AG08396 (cell line): ENCODE results near the gene TMEM259.
A peak's percentile ranks its signal among the peaks of the same experiment; 100 is the strongest.

Experiments used
- DNase-seq: peaks from one replicate; pipeline ENCODE4 v3.0.0; 2012; ENCODE audit warnings: low spot score, mixed read lengths

TMEM259 gene

GRCh38 chr19:1020868-1021425, at the start of gene TMEM259:
Gene TMEM259, minus strand, starts transcription at chr19:1021123. Its CDS starts 127 bp downstream, at chr19:1020996.
- peak; percentile 99 for DNase-seq

GRCh38 chr19:1070576-1070930, 49.6 kb upstream of the TMEM259 start:
- no peak for DNase-seq

- DNase-seq, result no peak
Observed at GRCh38 chr19:1069009-1069779, 48.3 kb upstream of the TMEM259 start.

GRCh38 chr19:1068009-1069001, 47.4 kb upstream of the TMEM259 start:
- DNase-seq, result no peak

GRCh38 chr19:1067341-1067957, 46.5 kb upstream of the TMEM259 start:
- no peak for DNase-seq

- DNase-seq, result no peak
Observed at GRCh38 chr19:1066748-1067340, 45.9 kb upstream of the TMEM259 start, which contains the start of gene ARHGAP45. Gene ARHGAP45, plus strand, starts transcription at chr19:1067167. Its CDS starts 239 bp downstream, at chr19:1067406.

GRCh38 chr19:1066251-1066747, 45.4 kb upstream of the TMEM259 start:
- DNase-seq, result no peak

- no peak for DNase-seq
Observed at GRCh38 chr19:1065606-1066109, 44.7 kb upstream of the TMEM259 start.

- DNase-seq, result peak; percentile 87
Observed at GRCh38 chr19:1064661-1065605, 44.0 kb upstream of the TMEM259 start.

GRCh38 chr19:1063909-1064660, 43.2 kb upstream of the TMEM259 start:
- DNase-seq, result no peak

- DNase-seq, result no peak
Observed at GRCh38 chr19:1063030-1063908, 42.3 kb upstream of the TMEM259 start.

GRCh38 chr19:1062387-1063029, 41.6 kb upstream of the TMEM259 start:
- DNase-seq, result no peak

GRCh38 chr19:1061987-1062386, 41.1 kb upstream of the TMEM259 start:
- no peak for DNase-seq

GRCh38 chr19:1060689-1061088, 39.8 kb upstream of the TMEM259 start:
- DNase-seq, result no peak

GRCh38 chr19:1058112-1058511, 37.2 kb upstream of the TMEM259 start:
- DNase-seq, result no peak

- no peak for DNase-seq
Observed at GRCh38 chr19:1057176-1057855, 36.4 kb upstream of the TMEM259 start.
